NT2/D1 (cell line): ENCODE results near the gene ATPAF1.
"Not testable (repeated sequence)": the region's sequence is repeated elsewhere in the genome, so short reads cannot be mapped to it uniquely, and the experiment has no call there.

Experiments
- DNase-seq: peaks from one replicate; pipeline ENCODE4 v3.0.0-alpha.2; 2011; ENCODE audit warnings: low read depth, low spot score
- H3K27me3 ChIP-seq: 2 replicates; pipeline ENCODE4 v1.6.0; 2011; ENCODE audit warnings: mild to moderate bottlenecking; ENCODE audit not compliant: insufficient read length, insufficient read depth
- H3K36me3 ChIP-seq: 2 replicates; pipeline ENCODE4 v1.6.1; 2011; ENCODE audit warnings: mild to moderate bottlenecking, low read length, mixed read lengths; ENCODE audit not compliant: insufficient read depth, insufficient read length
- H3K4me1 ChIP-seq: 2 replicates; pipeline ENCODE4 v1.5.1; 2011; ENCODE audit not compliant: insufficient read depth, insufficient read length
- H3K4me3 ChIP-seq: 2 replicates; pipeline ENCODE4 v1.5.1; 2011; ENCODE audit warnings: low read depth; ENCODE audit not compliant: insufficient read length
- H3K9ac ChIP-seq: 2 replicates; pipeline ENCODE4 v1.6.0; 2011; ENCODE audit warnings: low read depth; ENCODE audit not compliant: insufficient read length
- H3K9me3 ChIP-seq: 2 replicates; pipeline ENCODE4 v1.5.1; 2011; ENCODE audit warnings: mild to moderate bottlenecking, low read length; ENCODE audit not compliant: insufficient read depth
- SUZ12 ChIP-seq: IDR thresholded peaks from 2 replicates; pipeline ENCODE4 v1.6.1; 2011; ENCODE audit not compliant: insufficient read length, insufficient read depth; ENCODE audit errors: extremely low read depth
- YY1 ChIP-seq: IDR thresholded peaks from 2 replicates; pipeline ENCODE4 v1.6.1; 2011; ENCODE audit not compliant: insufficient read length, insufficient read depth
- ZNF274 ChIP-seq: IDR thresholded peaks from 2 replicates; pipeline ENCODE4 v1.6.1; 2011; ENCODE audit warnings: mild to moderate bottlenecking, low read depth, low read length

The ATPAF1 gene

GRCh38 chr1:46665983-46666382, 2.2 kb downstream of the ATPAF1 start:
- Histone ChIP-seq H3K36me3 (peaks cover 28% of the 10 kb centered on the region), H3K4me3 (no peak overlapping the region), H3K9me3 (no peaks in the 10 kb centered on the region), H3K27me3 (peaks cover 11% of the 10 kb centered on the region), H3K4me1 (no peaks in the 10 kb centered on the region), H3K9ac (no peak overlapping the region)
- no peak for DNase-seq
- TF ChIP-seq ZNF274: no peak
- TF ChIP-seq SUZ12: no peak
- TF ChIP-seq YY1: no peak

- H3K4me3 ChIP-seq, H3K4me1 ChIP-seq, H3K9ac ChIP-seq, H3K27me3 ChIP-seq, DNase-seq, H3K9me3 ChIP-seq: not testable (repeated sequence)
- H3K36me3 ChIP-seq: peaks cover 44% of the 10 kb centered on the region
These were observed 5.2 kb downstream of the ATPAF1 start for GRCh38 chr1:46662919-46663318.

GRCh38 chr1:46660116-46660515, 8.0 kb downstream of the ATPAF1 start:
- H3K36me3 ChIP-seq: peaks cover 60% of the 10 kb centered on the region
- not testable (repeated sequence) for H3K27me3 ChIP-seq, H3K9me3 ChIP-seq

GRCh38 chr1:46659307-46659870, 8.8 kb downstream of the ATPAF1 start:
- no peaks in the 10 kb centered on the region for H3K4me1 ChIP-seq
- H3K4me3 ChIP-seq: no peak overlapping the region
- DNase-seq: no peak
- H3K9ac ChIP-seq: no peak overlapping the region
- no peaks in the 10 kb centered on the region for H3K27me3 ChIP-seq
- peaks cover 57% of the 10 kb centered on the region for H3K36me3 ChIP-seq
- TF ChIP-seq ZNF274 (no peak), SUZ12 (no peak), YY1 (no peak)
- peaks cover 4% of the 10 kb centered on the region; the same call in 1 of the 2 replicates for H3K9me3 ChIP-seq

More at GRCh38 chr1:46660116-46660515, 8.0 kb downstream of the ATPAF1 start:
- H3K4me1 ChIP-seq, DNase-seq, H3K4me3 ChIP-seq, H3K9ac ChIP-seq: not testable (repeated sequence)

GRCh38 chr1:46657775-46658174, 10.4 kb downstream of the ATPAF1 start:
- peaks cover 55% of the 10 kb centered on the region for H3K36me3 ChIP-seq
- H3K9me3 ChIP-seq: peaks cover 4% of the 10 kb centered on the region; the same call in 1 of the 2 replicates
- TF ChIP-seq SUZ12 (no peak), ZNF274 (no peak), YY1 (no peak)
- no peak overlapping the region for H3K4me3 ChIP-seq
- no peaks in the 10 kb centered on the region for H3K27me3 ChIP-seq
- DNase-seq: no peak
- no peak overlapping the region for H3K9ac ChIP-seq
- H3K4me1 ChIP-seq: no peaks in the 10 kb centered on the region

GRCh38 chr1:46656643-46657042, 11.5 kb downstream of the ATPAF1 start:
- DNase-seq: no peak
- no peaks in the 10 kb centered on the region for H3K4me1 ChIP-seq
- peaks cover 4% of the 10 kb centered on the region; the same call in 1 of the 2 replicates for H3K9me3 ChIP-seq
- no peak overlapping the region for H3K4me3 ChIP-seq
- no peak for TF ChIP-seq SUZ12
- TF ChIP-seq YY1: no peak
- no peak for TF ChIP-seq ZNF274
- H3K36me3 ChIP-seq: peaks cover 62% of the 10 kb centered on the region
- H3K9ac ChIP-seq: no peak overlapping the region
- no peaks in the 10 kb centered on the region for H3K27me3 ChIP-seq

GRCh38 chr1:46655848-46656247, 12.3 kb downstream of the ATPAF1 start:
- H3K4me1 ChIP-seq: no peaks in the 10 kb centered on the region
- H3K27me3 ChIP-seq: no peaks in the 10 kb centered on the region
- no peak overlapping the region for H3K4me3 ChIP-seq
- H3K36me3 ChIP-seq: peaks cover 61% of the 10 kb centered on the region
- no peak for DNase-seq
- no peak overlapping the region for H3K9ac ChIP-seq
- TF ChIP-seq YY1: no peak
- no peak for TF ChIP-seq ZNF274
- TF ChIP-seq SUZ12: no peak
- H3K9me3 ChIP-seq: peaks cover 4% of the 10 kb centered on the region; the same call in 1 of the 2 replicates

- not testable (repeated sequence) for H3K4me3 ChIP-seq, H3K9me3 ChIP-seq, DNase-seq, H3K4me1 ChIP-seq, H3K9ac ChIP-seq, H3K27me3 ChIP-seq
- H3K36me3 ChIP-seq: peaks cover 67% of the 10 kb centered on the region
These were observed 13.5 kb downstream of the ATPAF1 start for GRCh38 chr1:46654698-46655097.
